ENCODE results near the gene VPS9D1.

VPS9D1 gene

GRCh38 chr16:89732142-89732917 lies 11.6 kb upstream of the VPS9D1 start:
- DNase-seq (ENCODE audit: low read depth), result no peak

GRCh38 chr16:89730610-89731234 lies 10.0 kb upstream of the VPS9D1 start:
- DNase-seq (ENCODE audit: low read depth), result no peak

GRCh38 chr16:89729863-89730593 lies 9.3 kb upstream of the VPS9D1 start:
- DNase-seq (ENCODE audit: low read depth), result no peak

DNA sequence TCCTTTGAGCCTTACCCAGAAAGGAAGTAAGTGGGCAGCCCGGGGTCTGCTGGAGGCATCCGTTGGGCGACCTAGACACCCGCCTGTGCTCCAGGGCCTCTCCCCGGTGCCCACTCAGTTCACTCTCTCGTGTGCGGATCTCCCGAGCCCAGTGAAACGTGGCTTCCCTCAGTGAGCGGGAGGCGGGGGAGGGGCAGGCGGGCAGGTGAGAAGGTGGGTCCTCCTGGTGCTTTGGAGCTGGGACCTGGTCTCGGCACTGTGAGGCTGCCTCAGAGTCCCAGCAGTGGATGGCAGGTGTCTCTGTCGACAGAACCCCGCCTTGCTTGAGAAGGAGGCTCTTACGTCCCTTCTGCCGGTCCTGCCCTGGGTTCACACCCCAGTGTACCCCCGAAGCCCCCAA lies 8.6 kb upstream of the VPS9D1 start:
- no peak for DNase-seq (ENCODE audit: low read depth)

DNA sequence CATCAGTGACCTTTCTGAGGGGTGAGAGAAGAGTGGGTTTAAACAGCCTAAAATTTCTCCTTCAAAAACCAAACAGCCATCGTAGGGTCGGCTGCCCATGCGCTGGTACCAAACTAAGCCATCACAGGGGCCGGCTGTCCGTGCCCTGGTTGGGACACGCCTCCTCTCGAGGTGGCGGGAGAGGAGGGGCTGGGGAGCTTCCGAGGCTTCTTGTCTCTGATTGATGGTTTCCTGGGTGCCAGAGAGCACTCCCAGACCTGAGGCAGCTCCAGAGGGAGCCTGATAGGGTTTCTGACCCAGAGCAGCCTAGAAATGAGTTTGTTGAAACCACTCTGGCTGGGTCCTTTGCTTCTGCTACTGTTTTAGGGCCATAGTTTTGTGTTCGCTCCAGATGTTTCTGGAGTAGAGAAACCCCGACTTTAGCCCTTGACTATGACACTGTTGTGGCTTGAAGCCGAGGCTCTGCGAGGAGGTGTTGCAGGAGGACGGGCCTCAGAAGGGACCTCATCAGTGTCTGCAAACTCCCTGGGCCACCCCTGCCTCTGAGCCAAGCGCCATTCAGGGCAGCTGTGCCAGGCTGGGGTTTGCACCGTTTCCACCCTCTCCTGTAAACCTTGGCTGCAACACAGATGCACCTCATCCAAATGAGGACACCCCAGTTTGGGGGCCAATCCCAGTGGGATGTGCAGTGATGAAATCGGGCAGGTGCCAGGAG lies 6.9 kb upstream of the VPS9D1 start:
- DNase-seq (ENCODE audit: low read depth), result no peak

DNA sequence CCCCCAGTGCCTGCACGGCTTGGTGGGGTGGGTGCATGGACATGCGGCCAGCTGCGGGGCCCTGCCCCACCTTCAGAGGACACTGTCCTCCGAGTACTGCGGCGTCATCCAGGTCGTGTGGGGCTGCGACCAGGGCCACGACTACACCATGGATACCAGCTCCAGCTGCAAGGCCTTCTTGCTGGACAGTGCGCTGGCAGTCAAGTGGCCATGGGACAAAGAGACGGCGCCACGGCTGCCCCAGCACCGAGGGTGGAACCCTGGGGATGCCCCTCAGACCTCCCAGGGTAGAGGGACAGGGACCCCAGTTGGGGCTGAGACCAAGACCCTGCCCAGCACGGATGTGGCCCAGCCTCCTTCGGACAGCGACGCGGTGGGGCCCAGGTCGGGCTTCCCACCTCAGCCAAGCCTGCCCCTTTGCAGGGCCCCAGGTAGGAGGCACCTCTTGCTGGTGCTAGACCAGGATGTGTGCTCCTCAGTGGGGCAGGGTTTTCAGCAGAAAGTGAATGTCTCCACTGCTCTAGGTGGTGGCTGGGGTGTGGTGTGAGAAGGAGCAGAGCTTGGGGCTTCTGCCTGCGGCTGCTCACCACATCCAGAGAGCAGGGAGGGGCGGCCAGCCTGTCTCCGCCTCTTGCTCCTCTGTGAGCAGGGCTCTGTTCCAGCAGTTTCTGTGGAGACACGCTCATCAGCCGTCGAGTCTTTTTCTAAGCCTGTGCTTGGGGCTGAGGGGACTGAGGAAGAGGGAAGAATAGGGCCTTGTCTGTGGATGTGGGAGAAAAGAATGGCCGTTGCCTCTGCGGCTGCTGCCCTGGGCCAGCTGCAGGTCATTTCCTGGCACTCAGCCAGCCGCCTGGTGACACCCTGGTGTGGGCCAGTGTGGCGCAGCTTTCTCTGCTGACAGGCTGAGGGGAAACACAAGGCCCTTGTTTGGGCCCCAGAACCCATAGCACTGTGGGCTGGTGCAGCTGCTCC lies 2.9 kb upstream of the VPS9D1 start:
- DNase-seq (ENCODE audit: low read depth), result peak; percentile 72

DNA sequence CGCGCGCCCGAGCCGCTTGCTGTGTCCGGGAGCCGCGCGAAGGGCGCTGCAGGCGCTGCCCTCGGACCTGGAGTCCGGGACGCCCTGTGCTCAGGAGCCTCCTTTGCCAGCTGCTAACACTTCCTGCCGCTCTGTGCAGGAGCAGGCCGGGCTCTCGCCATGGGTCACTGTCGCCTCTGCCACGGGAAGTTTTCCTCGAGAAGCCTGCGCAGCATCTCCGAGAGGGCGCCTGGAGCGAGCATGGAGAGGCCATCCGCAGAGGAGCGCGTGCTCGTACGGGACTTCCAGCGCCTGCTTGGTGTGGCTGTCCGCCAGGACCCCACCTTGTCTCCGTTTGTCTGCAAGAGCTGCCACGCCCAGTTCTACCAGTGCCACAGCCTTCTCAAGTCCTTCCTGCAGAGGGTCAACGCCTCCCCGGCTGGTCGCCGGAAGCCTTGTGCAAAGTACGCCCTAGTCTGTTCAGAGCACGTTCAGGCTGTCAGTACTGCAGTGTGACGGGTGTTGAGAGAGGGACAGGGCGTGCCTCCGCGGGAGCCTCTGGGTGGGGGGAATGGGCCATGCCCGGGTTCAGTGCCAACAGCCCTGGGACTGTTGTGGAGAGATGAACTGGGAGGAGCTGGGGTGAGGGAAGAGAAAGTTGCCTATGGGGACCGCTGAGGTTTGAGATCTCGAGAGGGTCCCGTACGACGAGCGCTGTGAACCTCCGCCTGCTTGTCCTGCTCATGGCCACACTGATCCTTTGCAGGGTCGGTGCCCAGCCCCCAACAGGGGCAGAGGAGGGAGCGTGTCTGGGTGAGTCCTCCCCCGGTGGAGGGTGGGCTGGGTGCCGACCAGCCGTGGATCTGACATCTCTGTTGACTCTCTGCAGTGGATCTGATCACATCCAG lies 1.9 kb upstream of the VPS9D1 start:
- DNase-seq (ENCODE audit: low read depth), result peak; percentile 46

GRCh38 chr16:89721546-89722391 lies 1.1 kb upstream of the VPS9D1 start:
- DNase-seq (ENCODE audit: low read depth), result peak; percentile 85

- DNase-seq (ENCODE audit: low read depth), result no peak
Measured at GRCh38 chr16:89720551-89720812, 216 bp downstream of the VPS9D1 start.

DNA sequence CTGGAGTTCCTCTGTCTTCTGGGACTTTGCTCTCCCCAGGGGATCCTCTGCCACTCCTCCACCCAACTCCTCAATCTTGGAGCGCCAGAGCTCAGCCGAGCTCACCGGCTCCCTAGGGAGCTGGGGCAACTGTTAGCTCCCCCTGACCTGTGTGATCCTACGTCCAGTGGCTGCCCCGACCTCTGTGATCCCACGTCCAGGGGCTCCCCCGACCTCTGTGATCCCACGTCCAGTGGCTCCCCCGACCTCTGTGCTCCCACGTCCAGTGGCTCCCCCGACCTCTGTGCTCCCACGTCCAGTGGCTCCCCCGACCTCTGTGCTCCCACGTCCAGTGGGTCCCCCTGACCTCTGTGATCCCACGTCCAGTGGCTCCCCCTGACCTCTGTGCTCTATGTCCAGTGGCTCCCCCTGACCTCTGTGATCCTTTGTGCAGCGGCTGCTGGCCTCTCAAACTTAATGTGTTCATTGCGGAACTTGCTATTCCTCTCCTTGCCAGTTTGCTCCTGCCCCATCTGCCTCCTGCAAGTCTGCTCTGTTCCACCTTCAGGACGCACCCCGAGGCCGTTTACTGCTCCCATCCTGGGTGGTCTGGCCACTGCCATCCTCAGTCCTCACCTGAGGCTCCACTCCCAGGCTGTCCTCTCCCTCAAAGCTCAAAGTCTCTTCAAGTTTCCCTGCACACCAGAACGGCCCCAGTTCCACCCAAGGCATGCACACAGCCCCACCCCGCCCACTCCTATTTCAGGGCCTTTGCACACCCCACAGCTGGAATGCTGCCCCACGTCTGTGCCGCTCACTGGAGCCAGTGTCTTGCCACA lies 2.8 kb downstream of the VPS9D1 start:
- no peak for DNase-seq (ENCODE audit: low read depth)

DNA sequence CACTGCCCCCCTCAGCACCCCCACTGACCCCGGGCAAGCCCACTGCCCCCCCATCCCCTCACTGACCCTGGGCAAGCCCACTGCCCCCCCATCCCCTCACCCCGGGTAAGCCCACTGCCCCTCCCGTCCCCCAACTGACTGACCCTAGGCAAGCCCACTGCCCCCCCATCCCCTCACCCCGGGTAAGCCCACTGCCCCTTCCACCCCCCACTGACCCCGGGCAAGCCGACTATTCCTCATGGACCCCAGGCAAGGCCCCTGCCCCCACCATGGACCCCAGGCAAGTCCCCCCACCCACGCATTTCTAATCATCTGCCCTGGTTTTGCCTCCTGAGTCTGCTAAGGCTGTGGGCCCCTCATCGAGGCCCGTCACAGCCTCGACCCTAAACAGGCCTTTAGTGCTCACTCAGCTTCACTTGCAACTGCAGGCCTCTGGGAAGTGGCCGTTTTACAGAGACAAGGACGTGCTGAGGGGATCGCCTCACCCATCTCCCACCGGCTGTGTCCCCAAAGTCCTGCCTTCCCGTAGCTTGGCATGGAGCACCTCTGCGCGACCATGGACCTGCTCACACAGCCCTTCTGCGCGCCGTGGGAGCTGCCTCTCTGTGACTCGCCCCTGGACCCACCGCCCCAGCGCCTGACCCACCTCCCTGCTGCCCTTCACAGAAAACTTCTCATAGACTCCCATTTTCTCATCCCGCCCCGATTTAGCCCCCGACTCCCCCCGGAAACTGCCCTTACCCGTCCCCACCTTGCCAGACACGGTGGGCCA lies 3.6 kb downstream of the VPS9D1 start:
- DNase-seq (ENCODE audit: low read depth), result no peak

GRCh38 chr16:89716493-89716892 lies 4.2 kb downstream of the VPS9D1 start:
- DNase-seq (ENCODE audit: low read depth), result no peak

GRCh38 chr16:89712274-89712781 lies 8.4 kb downstream of the VPS9D1 start:
- DNase-seq (ENCODE audit: low read depth), result no peak

DNA sequence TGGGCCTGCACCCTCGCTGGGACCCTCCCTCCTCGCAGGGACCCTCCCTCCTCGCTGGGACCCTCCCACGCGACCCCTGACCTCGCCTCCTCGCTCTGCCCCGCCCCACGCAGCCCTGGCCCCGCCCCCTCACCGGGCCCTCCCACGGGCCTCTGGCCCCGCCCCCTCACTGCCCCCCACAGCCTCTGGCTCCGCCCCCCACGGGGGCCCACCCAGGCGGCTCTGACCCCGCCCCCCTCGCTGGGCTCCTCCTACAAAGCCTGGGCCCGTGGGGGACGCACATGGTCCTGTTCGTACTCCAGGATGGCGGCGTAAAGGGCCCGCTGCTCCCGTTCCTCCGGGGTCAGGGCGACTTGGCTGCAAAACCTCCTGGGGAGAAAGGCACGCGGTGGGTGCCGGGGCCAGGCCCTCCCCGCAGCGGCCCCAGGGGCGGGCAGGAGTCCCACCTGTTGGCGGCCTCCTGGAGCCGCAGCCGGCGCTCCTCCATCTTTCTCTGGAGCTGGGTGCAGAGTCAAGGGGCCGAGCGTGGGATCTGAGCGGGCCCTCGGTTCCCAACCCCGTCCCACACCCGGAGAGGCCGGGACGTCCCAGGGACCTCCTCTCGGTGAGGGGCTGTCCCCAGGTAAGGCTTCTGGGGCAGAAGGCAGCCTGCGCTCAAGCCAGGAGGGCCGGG lies 9.0 kb downstream of the VPS9D1 start:
- peak; percentile 60 for DNase-seq (ENCODE audit: low read depth)

GRCh38 chr16:89710709-89711564 lies 9.8 kb downstream of the VPS9D1 start:
- no peak for DNase-seq (ENCODE audit: low read depth)
